Kidney glomerular epithelial cell (primary cell): ENCODE data around the gene DLGAP1.
"Not testable (repeated sequence)": the region's sequence is repeated elsewhere in the genome, so short reads cannot be mapped to it uniquely, and the experiment has no call there.

Experiments
- DNase-seq: peaks from one replicate; lab custom pipeline; 2025; lab: John Stamatoyannopoulos, UW

The DLGAP1 gene

DNA sequence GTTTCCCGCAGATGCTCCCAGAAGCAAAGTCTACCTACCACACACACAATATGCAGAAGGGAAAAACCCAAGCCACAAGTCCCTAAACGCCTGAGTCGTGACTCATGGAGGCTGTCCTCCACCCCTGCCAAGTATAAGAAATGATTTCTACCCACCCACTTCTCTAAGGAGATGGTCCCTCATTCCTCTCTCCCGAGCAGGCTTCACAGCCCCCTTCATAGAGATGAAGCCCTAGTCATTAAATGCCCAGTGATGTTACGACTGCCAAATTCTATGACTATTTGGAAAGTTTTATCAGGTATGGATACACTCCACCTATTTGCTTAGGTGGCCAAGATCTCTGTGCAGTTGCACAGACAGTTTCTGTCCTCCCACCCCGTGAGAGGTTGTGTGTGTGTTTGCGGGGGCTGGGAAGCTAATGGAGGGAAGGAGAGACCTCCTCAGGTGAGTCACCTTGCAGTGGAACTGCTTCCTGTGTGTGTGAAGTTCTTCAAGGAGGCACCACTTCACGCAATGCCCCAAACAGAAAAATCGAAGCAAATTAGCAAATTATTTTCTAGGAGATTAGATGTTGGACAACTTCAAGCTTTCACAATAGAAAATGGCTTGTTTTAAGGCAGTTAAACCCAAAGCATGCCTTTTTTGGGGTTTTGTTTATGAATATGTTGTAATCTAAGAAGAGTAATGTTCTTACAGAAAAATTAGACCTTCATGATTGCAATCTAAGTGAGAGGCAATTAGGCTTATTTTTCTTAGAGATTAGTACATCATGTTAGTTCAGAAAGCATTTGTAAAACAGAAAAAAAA lies 830.0 kb downstream of the DLGAP1 start:
- DNase-seq = peak; percentile 97

DNA sequence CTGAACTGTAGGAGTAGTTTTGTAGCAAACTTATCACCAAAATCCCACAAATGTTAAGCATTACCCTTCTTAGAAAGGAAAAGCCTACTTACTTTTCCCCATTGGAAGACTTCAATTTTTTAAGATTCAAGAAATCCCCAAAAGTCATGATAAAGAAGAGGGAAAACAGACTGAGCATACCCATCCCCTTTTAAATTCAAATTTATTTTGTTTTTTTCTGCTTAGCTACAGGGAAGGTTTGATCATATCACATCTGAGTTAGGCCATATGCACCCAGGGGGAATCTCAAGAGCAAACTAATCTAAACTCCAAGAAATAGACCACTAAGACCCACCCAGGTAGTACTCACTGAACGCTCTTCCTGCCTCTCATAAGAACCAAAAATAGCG lies 830.6 kb downstream of the DLGAP1 start:
- DNase-seq = no peak

DNA sequence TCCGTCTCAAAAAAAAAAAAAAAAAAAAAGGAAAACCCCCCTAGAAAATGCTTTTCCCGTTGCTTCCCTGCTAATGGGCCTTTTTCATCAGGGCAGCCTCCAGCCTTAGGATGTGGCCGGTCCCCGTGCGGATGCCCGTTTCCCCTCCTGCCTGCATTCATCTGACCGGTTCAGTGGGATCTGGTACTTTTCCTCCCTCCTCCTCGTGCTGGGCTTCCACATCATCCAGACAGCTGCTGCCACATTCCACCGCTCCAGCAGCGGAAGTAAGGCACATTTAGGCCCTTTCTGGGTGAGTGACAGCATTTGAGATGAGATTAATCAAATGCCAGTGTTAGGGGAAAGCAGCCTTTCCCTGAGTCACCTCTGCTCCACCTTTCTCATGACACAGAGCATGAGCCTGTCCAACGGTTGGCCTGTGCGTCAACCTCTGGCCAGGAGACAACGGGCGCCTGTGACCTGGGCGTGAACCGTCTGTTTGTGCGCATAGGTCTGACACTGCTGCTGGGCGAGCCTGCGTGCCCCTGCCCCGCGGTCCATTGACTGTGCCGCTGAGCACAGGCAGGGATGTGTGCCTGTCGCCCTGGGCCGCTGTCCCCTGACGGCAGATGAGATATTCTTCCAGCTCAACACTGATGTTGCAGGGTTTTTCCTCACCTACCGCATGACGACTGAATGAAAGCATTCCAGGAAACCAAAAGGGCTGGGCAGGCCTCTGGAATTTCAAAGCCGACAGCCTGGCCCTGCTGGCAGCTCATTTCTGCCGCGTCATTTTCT lies 831.1 kb downstream of the DLGAP1 start:
- peak; percentile 91 for DNase-seq

DNA sequence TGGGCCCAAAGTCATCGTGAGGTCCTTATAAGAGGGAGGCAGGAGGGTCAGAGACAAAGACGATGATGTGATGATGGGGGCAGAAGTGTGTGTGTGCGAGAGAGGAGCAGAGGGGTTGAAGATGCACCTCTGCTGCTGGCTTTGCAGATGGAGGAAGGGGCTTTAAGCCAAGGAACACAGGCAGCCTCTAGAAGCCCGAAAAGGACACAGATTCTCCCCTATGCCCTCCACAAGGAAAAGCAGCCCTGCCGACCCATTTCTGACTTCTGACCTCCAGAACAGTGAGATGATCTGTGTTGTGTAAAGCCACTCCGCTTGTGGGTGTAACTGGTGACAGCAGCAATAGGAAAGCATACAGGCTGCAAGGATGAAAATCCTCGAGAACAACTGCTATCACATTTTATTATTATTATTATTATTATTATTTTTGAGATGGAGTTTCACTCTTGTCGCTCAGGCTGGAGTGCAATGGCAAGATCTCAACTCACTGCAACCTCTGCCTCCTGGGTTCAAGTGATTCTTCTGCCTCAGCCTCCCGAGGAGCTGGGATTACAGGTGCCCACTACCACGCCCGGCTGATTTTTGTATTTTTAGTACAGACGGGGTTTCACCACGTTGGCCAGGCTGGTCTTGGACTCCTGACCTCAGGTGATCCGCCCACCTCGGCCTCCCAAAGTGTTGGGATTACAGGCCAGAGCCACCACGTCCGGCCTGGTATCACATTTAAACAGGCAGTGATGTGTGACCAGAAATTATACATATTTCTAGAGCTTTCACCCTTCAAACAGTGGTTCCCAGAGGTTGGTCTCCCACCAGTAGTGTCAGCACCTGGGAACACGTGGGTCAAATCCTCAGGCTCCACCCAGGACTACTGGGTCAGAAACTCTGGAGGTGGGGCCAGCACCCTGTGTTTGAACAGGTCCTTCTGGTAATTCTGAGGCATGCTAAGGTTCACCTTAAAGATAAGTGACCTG lies 834.7 kb downstream of the DLGAP1 start:
- DNase-seq = no peak

DNA sequence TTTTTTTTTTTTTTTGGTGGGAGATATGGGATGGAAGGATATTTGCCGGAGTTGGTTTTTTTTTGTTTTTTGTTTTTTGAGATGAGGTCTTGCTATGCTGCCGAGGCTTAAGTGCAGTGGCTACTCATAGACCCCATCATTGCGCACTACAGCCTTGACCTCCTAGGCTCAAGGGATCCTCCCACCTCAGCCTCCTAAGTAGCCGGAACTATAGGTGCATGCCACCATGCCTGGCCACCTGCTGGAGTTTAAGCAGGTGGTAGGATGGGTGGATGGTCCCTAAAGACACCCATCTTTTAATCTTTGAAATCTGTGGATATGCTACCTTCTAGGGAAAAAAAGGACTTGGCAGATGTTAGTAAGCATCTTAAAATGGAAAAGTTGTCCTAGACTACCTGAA lies 835.4 kb downstream of the DLGAP1 start:
- no peak for DNase-seq

DNA sequence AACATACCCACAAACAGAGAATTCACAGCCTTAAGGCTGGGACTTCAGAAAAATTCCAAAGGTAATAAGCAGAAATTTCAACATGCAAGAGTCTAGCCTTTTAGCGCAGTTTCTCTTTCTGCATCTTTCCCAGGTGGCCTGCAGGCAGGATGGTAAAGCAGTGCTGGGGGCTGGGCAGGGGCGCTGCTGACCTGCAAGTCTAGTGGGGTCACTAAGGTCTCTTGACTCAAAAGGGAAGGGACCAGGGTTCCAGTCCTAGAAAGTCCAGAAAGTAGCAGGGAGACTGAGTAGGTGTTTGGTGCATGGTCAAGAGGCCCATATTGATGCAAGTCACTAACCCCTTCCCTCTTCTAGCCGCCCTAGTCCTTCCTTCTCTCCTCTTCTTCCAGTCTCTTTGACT lies 835.9 kb downstream of the DLGAP1 start:
- DNase-seq = no peak

DNA sequence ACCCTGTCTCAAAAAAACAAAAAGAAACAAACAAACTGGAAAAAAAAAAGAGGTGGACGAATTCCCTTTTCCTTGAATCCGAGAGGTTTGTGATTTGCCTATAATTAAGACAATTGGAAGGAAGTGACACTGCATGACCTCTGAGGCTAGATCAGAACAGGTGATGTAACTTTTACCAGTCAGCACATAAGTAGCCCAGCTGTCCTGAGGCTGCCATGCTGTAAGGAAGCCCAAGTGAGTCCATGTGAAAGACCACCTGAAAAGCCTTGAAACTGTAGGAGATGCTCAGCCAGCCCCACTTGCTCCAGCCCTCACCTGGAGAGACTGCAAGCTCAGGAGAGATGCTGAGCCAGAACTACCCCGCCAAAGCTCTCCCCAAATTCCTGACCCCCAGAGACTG lies 838.4 kb downstream of the DLGAP1 start:
- DNase-seq = no peak

DNA sequence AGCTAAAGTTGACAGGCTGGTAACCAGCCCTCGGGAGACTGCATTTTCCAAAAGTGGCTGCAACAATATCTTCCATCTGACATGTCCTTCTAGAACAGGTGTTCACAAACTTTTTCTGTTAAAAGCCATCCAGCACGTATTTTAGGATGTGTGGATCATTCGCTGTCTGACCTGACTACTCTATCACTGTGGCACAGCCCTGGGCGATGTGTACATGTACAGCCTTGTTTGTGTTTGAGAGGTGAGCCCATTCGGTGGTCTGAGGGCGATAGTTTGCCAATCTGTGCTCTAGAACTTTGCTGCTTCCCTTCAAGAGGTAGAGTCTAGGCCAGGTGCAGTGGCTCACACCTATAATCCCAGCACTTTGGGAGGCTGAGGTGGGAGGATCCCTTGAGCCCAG lies 839.0 kb downstream of the DLGAP1 start:
- no peak for DNase-seq

DNA sequence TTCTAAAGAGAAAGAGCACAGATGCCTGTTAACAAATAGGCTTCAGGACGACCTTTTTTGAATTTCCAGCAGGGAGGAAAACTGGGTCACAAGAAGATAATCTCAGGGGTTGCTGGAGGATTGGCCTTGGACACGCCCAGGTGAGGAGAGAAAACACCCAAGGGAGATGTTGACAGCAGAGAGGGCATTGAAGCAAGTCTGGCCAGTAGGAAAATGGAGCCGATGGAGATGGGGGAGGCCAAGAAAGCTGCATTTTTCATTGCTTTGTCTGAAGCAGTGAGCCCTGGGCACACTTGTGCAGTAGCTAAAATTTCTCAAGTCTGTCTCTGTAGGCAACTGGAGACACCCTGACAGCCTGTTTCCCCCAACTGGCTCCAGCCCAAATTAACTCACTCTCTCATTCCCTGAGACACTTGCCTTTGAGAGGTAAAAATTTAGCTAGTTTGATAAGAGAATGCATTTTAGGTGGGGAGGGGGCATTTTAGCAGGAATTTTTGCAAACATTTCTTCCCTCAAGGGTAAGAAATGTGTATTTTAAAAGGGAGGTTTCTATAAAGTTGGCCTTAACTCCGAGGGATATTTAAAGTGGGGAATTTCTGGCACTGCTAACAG lies 839.6 kb downstream of the DLGAP1 start:
- no peak for DNase-seq

DNA sequence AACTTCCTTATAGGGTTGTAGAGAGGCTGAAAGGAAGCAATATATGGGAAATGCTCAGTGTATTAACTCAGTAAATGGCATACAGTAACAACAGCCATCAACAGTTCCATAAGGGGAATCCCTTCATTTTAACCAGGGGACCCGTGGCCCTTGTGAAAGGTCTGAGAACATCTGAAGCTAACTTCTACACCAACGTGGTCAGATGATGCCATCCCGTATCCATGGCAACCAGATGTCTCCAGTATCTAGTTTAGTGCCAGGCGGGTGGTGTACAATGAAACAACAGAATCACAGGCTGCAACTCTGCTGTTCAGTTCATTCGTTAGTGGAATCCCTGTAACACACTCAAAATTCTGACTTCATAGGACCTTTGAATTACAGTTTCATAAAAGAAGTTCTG lies 842.8 kb downstream of the DLGAP1 start:
- no peak for DNase-seq

DNA sequence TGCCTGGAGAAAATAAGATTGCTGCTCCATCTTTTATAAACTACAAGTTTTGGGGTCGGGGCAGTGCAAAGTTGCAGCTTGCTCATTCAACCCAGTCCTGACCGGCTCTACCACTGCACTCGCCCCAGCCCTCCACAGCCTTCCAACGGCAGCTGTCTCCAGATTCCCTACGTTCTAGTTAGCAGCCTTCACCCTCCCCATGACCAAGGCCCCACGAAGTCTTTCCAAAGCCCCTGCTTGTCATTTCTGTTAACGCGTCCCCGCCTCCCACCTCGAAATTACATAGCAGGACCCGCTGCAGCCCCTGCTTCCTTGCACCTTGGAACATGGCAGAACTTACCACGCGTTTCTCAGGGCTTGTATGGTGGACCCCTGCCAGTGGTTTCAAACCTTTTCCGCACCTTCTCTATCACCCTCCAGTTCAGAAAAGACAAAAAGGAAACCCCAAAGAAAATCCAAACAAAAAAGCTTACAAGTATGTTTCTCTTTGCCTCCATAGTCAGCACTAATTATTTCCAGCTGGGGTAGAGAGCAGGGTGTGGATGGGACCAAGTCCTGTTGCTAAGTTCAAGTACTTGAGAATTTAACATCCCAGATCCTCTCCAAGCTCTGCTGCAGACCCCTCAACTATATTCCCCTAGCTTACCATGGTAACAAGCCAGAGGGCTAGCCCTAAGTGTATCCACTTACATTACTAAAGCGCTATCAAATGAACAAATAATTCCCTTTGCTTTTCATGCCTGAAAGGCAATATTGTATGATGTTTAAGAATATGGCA lies 843.6 kb downstream of the DLGAP1 start:
- DNase-seq = no peak

DNA sequence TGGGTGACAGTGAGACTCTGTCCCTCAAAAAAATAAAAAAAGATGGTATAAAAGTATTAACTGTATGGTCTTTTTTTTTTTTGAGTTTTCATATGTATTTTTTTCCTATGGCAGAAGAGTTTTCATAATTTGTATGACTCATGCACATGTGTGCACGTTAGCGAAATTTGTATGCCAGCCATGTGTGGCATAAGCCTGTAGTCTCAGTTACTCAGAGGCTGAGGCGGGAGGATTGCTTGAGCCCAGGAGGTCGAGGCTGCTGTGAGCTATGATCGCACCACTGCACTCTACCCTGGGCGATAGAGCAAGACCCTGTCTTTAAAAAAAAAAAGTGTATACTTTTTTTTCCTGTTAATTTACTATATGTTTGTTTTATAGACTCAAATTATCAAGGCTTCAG lies 844.3 kb downstream of the DLGAP1 start:
- no peak for DNase-seq

DNA sequence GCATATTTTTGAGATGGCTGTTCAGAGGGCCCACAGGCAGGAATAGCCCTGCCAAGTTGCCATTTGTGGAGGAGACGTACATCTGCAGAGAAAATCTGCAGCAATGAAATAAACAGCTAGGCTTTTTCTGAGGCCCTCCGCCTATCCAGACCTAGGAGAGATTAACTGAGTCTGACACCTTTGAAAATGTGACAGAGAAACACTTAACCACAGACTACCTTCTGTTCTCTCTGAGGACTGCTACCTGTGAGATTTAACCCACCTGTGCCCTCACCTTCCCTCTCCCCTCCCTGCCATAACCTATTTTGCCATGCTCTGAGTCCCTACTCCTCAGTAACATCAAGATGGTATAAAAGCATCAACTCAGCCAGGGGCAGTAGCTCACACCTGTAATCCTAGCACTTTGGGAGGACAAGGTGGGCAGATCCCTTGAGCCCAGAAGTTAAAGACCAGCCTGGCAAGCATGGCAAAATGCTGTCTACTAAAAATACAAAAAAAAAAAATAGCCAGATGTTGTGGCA lies 844.9 kb downstream of the DLGAP1 start:
- no peak for DNase-seq

DNA sequence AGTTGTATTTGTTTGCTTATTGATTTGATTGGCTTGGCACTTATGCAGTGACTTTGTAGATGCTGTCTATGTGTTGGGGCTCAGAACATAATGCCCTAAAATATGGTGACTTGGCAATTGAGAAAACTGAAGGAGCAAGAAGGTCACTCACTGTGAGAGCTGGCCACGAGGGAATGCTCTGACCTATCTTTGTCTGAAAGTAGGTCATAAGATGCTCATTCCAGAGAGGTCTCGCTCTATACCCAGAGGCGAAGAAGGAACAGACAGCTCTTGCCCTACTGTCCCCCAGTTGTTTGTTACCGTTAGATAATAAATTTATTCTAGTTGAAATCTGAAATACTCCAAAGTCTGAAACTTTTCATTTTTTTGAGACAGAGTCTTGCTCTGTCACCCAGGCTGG lies 846.6 kb downstream of the DLGAP1 start:
- DNase-seq = no peak

DNA sequence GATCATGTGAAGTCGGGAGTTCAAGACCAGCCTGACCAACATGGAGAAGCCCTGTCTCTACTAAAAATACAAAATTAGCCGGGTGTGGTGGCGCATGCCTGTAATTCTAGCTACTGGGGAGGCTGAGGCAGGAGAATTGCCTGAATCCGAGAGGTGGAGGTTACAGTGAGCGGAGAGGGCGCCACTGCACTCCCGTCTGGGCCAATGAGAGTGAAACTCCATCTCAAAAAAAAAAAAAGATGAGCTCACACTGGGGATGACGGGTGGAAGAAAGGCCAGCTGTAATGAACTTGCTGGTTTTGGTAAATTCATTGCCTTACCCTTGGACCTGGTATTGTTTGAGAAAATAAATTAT lies 847.0 kb downstream of the DLGAP1 start:
- DNase-seq = not testable (repeated sequence)

DNA sequence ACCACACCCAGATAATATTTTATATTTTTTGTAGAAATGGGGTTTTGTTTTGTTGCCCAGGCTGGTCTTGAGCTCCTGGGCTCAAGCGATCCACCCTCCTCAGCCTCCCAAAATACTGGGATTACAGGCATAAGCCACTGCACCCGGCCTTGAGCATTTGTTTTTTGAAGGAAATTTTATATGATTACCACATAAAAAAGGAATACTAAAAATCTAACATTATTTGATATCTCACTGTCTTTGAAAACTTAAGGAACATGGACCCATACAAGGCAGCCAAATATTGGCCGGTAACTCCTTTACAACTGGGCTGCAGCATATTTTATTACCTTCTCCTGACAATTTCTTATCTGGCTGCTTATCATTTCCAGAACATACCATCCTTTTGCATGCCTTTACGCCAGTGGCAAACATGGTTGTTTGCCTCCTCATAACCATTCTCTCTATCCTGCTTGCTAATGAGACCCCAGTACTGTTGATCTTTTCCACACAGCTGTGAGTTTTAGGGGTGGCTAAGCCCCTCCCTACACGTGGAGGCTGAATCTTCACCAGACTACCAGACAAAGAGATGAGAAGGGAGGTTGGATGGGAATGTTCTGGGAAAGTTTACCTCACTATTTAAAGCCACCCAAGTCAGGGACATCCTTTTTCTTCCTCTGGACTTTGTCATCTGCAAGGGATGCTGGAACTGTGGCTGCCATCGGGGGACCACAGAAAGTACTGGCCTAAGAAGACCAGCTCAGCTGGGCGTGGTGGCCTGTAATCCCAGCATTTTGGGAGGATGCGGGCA lies 847.6 kb downstream of the DLGAP1 start:
- DNase-seq = no peak

DNA sequence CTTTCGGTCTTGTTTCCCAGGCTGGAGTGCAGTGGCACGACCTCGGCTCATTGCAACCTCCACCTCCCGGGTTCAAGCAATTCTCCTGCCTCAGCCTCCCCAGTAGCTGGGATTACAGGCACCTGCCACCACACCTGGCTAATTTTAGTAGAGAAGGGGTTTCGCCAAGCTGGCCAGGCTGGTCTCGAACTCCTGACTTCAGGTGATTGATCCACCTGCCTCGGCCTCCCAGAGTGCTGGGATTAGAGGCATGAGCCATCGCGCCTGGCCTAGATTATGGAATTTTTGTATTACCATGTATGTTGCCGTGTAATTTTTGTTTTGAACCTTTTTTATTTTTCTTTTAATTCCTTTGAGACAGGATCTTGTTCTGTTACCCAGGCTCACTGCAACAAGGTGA lies 848.2 kb downstream of the DLGAP1 start:
- DNase-seq = not testable (repeated sequence)

DNA sequence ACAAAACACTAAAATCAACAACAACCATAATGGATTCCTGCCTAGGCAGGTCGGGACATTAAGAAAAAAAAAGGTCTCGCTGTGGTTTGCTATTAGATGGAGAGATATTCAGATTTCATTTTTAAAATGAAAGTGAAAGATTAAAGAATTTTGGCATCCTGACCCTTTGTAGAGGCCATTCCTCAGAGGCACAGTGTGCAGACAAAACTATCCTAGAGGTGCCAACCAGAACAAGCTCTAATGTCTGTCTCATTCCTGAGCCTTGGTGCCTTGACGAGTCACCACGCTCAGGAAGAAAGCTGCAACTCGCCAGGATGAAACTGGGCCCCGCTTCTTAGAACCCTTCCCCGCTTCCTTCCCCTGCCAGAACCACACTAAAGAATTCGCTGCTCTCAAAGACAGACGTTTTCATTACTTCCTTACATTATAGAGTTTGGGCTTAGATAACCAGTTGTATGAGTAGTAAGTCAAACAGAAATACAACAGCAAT lies 849.1 kb downstream of the DLGAP1 start:
- no peak for DNase-seq

DNA sequence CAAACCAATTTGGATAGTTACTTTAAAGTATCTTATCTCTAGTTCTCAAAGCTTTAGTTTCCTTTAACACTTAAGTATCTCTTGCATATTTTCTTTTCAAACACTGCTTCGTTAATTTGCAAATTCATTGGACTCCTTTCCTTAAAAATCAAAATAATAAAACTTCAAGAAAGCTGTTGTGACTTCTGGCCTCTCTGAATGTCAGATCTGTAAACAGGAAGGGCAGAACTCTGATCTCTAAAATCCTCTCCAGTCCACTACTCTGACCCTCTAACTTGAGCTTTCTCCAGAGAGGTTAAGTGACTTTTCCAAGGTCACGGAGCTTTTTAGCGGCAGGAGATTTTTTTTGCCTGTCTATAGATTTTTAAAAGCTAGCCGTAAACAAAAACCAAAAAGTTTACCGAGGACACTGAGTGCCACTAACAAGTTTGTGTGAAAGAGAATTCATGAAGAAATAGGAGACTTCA lies 849.6 kb downstream of the DLGAP1 start:
- DNase-seq = no peak
